K562 (cell line): ENCODE data around the gene PPM1D. TPM values are rescaled to one million over a fixed set of nuclear protein-coding genes. Genes with fewer than 3 reads are reported as not detected.

Experiments
- ATAC-seq: fragments of 200-7000 bp; cut with Tn5 transposase; 3 replicates; pipeline ENCODE4 v1.9.1; 2020; ENCODE audit warnings: moderate library complexity
- BruUV-seq: library from RNA; stranded (reverse); fragments of 400-500 nt; replicated peaks from 2 replicates; lab custom pipeline; 2021; lab: Mats Ljungman, UMichigan
- CTCF ChIA-PET: fragments of 300-600 bp; formaldehyde crosslinking; extraction: SDS; loops from one replicate; lab custom pipeline; 2021; ENCODE audit warnings: low intra/inter-chr PET ratio; lab: Yijun Ruan, JAX
- POLR2A ChIA-PET: fragments of 300-600, 350-650 bp; sonication (Branson Sonifier 250); formaldehyde crosslinking; extraction: SDS; loops from one replicate; lab custom pipeline; 2021; ENCODE audit warnings: antibody characterized with exemption, inconsistent platforms; lab: Yijun Ruan, JAX
- DNase-seq, 4 experiments: peaks; one replicate each; pipeline versions ENCODE4 v3.0.0 to v3.0.0-alpha.2; 2011 to 2018; ENCODE audit warnings: low spot score in 3 of 4, mixed read lengths in 3 of 4; ENCODE audit errors: extremely low read depth in 1 of 4
- FAIRE-seq: peaks from 2 replicates; lab custom pipeline; 2011; peaks lifted over from hg19 to GRCh38; lab: Jason Lieb, UNC
- H2AFZ ChIP-seq: 2 replicates; pipeline ENCODE4 v1.6.0; 2011; ENCODE audit warnings: low read depth, low read length, control low read depth, inconsistent platforms
- H3K27ac ChIP-seq: fragments of 200-600 bp; 3 replicates; pipeline ENCODE4 v1.8.0; 2011; ENCODE audit warnings: low read depth, mild to moderate bottlenecking, control low read depth, inconsistent platforms, low read length, moderate library complexity, mixed read lengths; ENCODE audit errors: extremely low read depth
- H3K27me3 ChIP-seq, 2 experiments: fragments of 300-600 bp in 1 of 2; 2 replicates in 1 of 2; 3 replicates in 1 of 2; pipeline versions ENCODE4 v1.6.0 to v1.8.0; 2011; ENCODE audit warnings: inconsistent platforms in 2 of 2, low read length in 2 of 2, mild to moderate bottlenecking in 1 of 2, mixed read lengths in 1 of 2, moderate library complexity in 1 of 2; ENCODE audit not compliant: control insufficient read depth in 2 of 2, insufficient read depth in 2 of 2
- H3K36me3 ChIP-seq: fragments of 300-600 bp; 3 replicates; pipeline ENCODE4 v1.8.0; 2011; ENCODE audit warnings: mild to moderate bottlenecking, low read length, inconsistent platforms; ENCODE audit not compliant: control insufficient read depth, insufficient read depth
- H3K4me1 ChIP-seq, 2 experiments: fragments of 200-600 bp in 1 of 2; replicated peaks in 1 of 2; 2 replicates in 1 of 2; 3 replicates in 1 of 2; pipeline versions ENCODE4 v1.5.1 to v1.8.0; 2011; ENCODE audit warnings: inconsistent platforms in 2 of 2, low read length in 2 of 2, mild to moderate bottlenecking in 1 of 2, mixed read lengths in 1 of 2, moderate library complexity in 1 of 2; ENCODE audit not compliant: control insufficient read depth in 2 of 2, insufficient read depth in 2 of 2
- H3K4me2 ChIP-seq: 2 replicates; pipeline ENCODE4 v1.6.1; 2011; ENCODE audit warnings: low read length, control low read depth, inconsistent platforms, mixed read lengths; ENCODE audit not compliant: insufficient read depth
- H3K4me3 ChIP-seq: fragments of 200-600 bp; sonication (generic), shearing (Covaris generic); 2 replicates; pipeline ENCODE4 v1.5.1; 2016; ENCODE audit warnings: control low read depth, inconsistent platforms
- H3K79me2 ChIP-seq: fragments of 200-600 bp; 3 replicates; pipeline ENCODE4 v1.8.0; 2011; ENCODE audit warnings: low read length, inconsistent platforms; ENCODE audit not compliant: control insufficient read depth, insufficient read depth
- H3K9ac ChIP-seq, 2 experiments: 2 replicates each; pipeline versions ENCODE4 v1.6.0 to v1.6.1; 2011; ENCODE audit warnings: low read depth in 2 of 2, low read length in 2 of 2, control low read depth in 1 of 2, inconsistent platforms in 1 of 2, mild to moderate bottlenecking in 1 of 2, mixed read lengths in 1 of 2; ENCODE audit not compliant: insufficient read depth in 1 of 2
- H3K9me1 ChIP-seq: one replicate; pipeline ENCODE4 v1.6.0; 2011; ENCODE audit warnings: inconsistent platforms, mild to moderate bottlenecking, low read length, moderate library complexity; ENCODE audit not compliant: control insufficient read depth, insufficient read depth
- H3K9me3 ChIP-seq: replicated peaks from 2 replicates; pipeline ENCODE4 v1.5.1; 2011; ENCODE audit warnings: low read depth, low read length, inconsistent platforms; ENCODE audit not compliant: control insufficient read depth, insufficient read depth
- H4K20me1 ChIP-seq: replicated peaks from 2 replicates; pipeline ENCODE4 v1.6.1; 2011; ENCODE audit warnings: low read length, inconsistent platforms, mixed read lengths; ENCODE audit not compliant: control insufficient read depth, insufficient read depth
- ZNF444 ChIP-seq: fragments of 250-450 bp; sonication (Bioruptor Pico); IDR thresholded peaks from 2 replicates; pipeline ENCODE4 v1.4.0; 2020; ENCODE audit warnings: mild to moderate bottlenecking, moderate library complexity
- WGBS: fragments of 100-300 bp; shearing (Covaris generic); methylation state at CpG from one replicate; pipeline ENCODE4 v1.1.6; 2016; ENCODE audit warnings: low coverage, mixed read lengths; ENCODE audit not compliant: insufficient coverage; ENCODE audit errors: missing lambda C conversion rate; 5-methylcytosine and 5-hydroxymethylcytosine counted together
- in situ Hi-C: fragments of 300-500 bp; cut with MboI; formaldehyde crosslinking; loops from 4 replicates; pipeline ENCODE4 v1.15.0; 2018; ENCODE audit warnings: inconsistent platforms, mixed read lengths
- intact Hi-C: fragments of 100-400 bp; cut with micrococcal nuclease; formaldehyde crosslinking; loops from 2 replicates; pipeline ENCODE4 v1.14.2; 2022
- polyA plus RNA-seq, 8 experiments: library from polyadenylated mRNA; depleted of rRNA in 4 of 8; stranded (reverse) in 5 of 8; unstranded in 3 of 8; fragments of >200 nt; fragmentation: Nextera tagmentation in 2 of 8; fragmentation: Illumina TruSeq in 1 of 8; extraction: Ambion mirVana in 2 of 8; extraction: Trizol in 1 of 8; gene quantifications; 2 replicates each; pipeline versions ENCODE4 v1.2.1 to v1.2.3, GENCODE V29; 2011 to 2014; ENCODE audit warnings: inconsistent platforms in 1 of 8, missing spikeins in 1 of 8
- total RNA-seq, 7 experiments: library from RNA; depleted of rRNA in 6 of 7; stranded (reverse); fragments of >200 nt in 6 of 7; fragmentation: Illumina TruSeq in 2 of 7; extraction: Trizol in 2 of 7; gene quantifications; 2 replicates each; pipeline versions ENCODE4 v1.2.1 to v1.2.3, GENCODE V29; 2011 to 2021; ENCODE audit warnings: low replicate concordance in 1 of 7
- TF ChIP-seq, protein P1 (sequence below), 3 experiments: fragments of 200-800 bp in 1 of 3; fragments of 250-450 bp in 1 of 3; fragments of 450-650 bp in 1 of 3; sonication (Bioruptor Pico) in 1 of 3; sonication (Bioruptor generic) in 1 of 3; formaldehyde crosslinking in 1 of 3; IDR thresholded peaks; 2 replicates each; pipeline versions ENCODE4 v1.6.1 to v1.8.0; 2016 to 2022; ENCODE audit warnings: mild to moderate bottlenecking in 2 of 3, missing genetic modification characterization in 2 of 3, missing compliant biosample characterization in 1 of 3, moderate library complexity in 1 of 3

Gene PPM1D
- total and polyA plus RNA-seq, 9 of the 15 experiments (the other 6 are each of a cell fraction or from before 2014, with no cell fraction given) = 2.1 to 19.0 (median 7.8) TPM

DNA sequence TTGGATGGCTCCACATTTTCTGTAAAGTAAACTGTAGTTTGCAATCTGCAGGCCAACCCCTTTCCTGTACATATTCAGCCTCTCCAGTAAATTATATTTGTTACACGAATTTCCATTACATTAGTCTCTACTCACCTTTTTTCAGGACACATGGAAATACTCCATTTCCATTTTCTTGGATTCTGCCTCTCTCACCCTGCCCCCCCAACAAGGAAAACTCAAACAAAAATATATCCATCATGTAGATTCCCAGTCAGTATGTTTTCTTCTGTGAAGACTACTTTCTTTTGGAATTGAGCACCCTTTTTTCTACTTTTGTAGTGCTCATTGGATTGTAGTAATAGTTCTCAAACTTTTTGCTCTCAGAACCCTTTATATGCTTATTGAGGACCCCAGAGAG is 2.9 kb downstream of the PPM1D start:
- Histone ChIP-seq H3K27ac (no peak overlapping the region), H3K4me1 (peaks cover 10 to 23% of the 10 kb centered on the region in 2 experiments; a peak in 4 of 5 replicates), H3K4me3 (peak overlapping the region; percentile 70), H3K9me1 (no peaks in the 10 kb centered on the region), H4K20me1 (no peaks in the 10 kb centered on the region; the same call in 1 of the 2 replicates), H3K9ac (peak overlapping the region in 1 of 2 experiments; percentile 95; a peak in 2 of 4 replicates), H2AFZ (no peak overlapping the region), H3K36me3 (no peaks in the 10 kb centered on the region), H3K4me2 (peak overlapping the region; percentile 88), H3K27me3 (no peaks in the 10 kb centered on the region), H3K79me2 (peaks cover 77% of the 10 kb centered on the region), H3K9me3 (no peaks in the 10 kb centered on the region)
- TF ChIP-seq ZNF444 = no peak
- TF ChIP-seq, protein P1, sequence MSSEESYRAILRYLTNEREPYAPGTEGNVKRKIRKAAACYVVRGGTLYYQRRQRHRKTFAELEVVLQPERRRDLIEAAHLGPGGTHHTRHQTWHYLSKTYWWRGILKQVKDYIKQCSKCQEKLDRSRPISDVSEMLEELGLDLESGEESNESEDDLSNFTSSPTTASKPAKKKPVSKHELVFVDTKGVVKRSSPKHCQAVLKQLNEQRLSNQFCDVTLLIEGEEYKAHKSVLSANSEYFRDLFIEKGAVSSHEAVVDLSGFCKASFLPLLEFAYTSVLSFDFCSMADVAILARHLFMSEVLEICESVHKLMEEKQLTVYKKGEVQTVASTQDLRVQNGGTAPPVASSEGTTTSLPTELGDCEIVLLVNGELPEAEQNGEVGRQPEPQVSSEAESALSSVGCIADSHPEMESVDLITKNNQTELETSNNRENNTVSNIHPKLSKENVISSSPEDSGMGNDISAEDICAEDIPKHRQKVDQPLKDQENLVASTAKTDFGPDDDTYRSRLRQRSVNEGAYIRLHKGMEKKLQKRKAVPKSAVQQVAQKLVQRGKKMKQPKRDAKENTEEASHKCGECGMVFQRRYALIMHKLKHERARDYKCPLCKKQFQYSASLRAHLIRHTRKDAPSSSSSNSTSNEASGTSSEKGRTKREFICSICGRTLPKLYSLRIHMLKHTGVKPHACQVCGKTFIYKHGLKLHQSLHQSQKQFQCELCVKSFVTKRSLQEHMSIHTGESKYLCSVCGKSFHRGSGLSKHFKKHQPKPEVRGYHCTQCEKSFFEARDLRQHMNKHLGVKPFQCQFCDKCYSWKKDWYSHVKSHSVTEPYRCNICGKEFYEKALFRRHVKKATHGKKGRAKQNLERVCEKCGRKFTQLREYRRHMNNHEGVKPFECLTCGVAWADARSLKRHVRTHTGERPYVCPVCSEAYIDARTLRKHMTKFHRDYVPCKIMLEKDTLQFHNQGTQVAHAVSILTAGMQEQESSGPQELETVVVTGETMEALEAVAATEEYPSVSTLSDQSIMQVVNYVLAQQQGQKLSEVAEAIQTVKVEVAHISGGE (CRISPR knock-in tag; IDR thresholded peaks at IDR 0.05) = peak in 1 of 3 experiments; percentile 81; a peak in 2 of 6 replicates
- DNase-seq = no peak
- ChIA-PET CTCF (no interaction called here), POLR2A (interaction anchor here (1.0 to 3.0 kb wide), 4 partner anchors 11 to 66 kb away, joined by 3 to 19 read pairs (median 8); no protein-coding TSS in a partner anchor)
- FAIRE-seq = no peak
- no TSS peak for BruUV-seq
- ATAC-seq = no peak
- intact Hi-C loops = loop anchor here (5.0 kb wide), 3 partner anchors 34 to 211 kb away; partner anchors contain the start of genes APPBP2 and USP32
- in situ Hi-C loops = no loop called here
- WGBS = 5% methylated on average over 1 of the region's 1 CpG
